GM21528 (cell line): ENCODE results near the gene SULF2.

ENCODE experiments used
- ATAC-seq: cut with Tn5 transposase; IDR thresholded peaks from one replicate; pipeline ENCODE4 v1.9.1; 2021; ENCODE audit warnings: mild to moderate bottlenecking, moderate library complexity; ENCODE audit not compliant: unreplicated experiment, low FRiP score

The SULF2 gene

GRCh38 chr20:47660983-47661700, 124.1 kb downstream of the SULF2 start:
- no peak for ATAC-seq

- ATAC-seq = no peak
Measured at GRCh38 chr20:47660602-47660905, 124.7 kb downstream of the SULF2 start.

GRCh38 chr20:47659904-47660601, 125.2 kb downstream of the SULF2 start:
- no peak for ATAC-seq

- ATAC-seq = no peak
Measured at GRCh38 chr20:47656318-47656717, 129.0 kb downstream of the SULF2 start.

- no peak for ATAC-seq
Measured at GRCh38 chr20:47655635-47656034, 129.6 kb downstream of the SULF2 start.

- ATAC-seq = no peak
Measured at GRCh38 chr20:47654370-47654769, 130.9 kb downstream of the SULF2 start.

GRCh38 chr20:47653869-47654268, 131.4 kb downstream of the SULF2 start:
- no peak for ATAC-seq

- no peak for ATAC-seq
Measured at GRCh38 chr20:47652794-47653193, 132.5 kb downstream of the SULF2 start.

- ATAC-seq = no peak
Measured at GRCh38 chr20:47652301-47652700, 133.0 kb downstream of the SULF2 start.

- no peak for ATAC-seq
Measured at GRCh38 chr20:47648943-47649342, 136.3 kb downstream of the SULF2 start.

GRCh38 chr20:47647994-47648393, 137.3 kb downstream of the SULF2 start:
- no peak for ATAC-seq

GRCh38 chr20:47645632-47646031, 139.6 kb downstream of the SULF2 start:
- no peak for ATAC-seq

GRCh38 chr20:47642624-47643023, 142.7 kb downstream of the SULF2 start:
- no peak for ATAC-seq

- no peak for ATAC-seq
Measured at GRCh38 chr20:47642118-47642517, 143.2 kb downstream of the SULF2 start.

- ATAC-seq = no peak
Measured at GRCh38 chr20:47638851-47639250, 146.4 kb downstream of the SULF2 start.

- no peak for ATAC-seq
Measured at GRCh38 chr20:47635256-47635655, 150.0 kb downstream of the SULF2 start.

GRCh38 chr20:47631078-47631477, 154.2 kb downstream of the SULF2 start:
- no peak for ATAC-seq

GRCh38 chr20:47629907-47630306, 155.4 kb downstream of the SULF2 start:
- ATAC-seq = no peak

- ATAC-seq = no peak
Measured at GRCh38 chr20:47627540-47627939, 157.7 kb downstream of the SULF2 start.

GRCh38 chr20:47623206-47623605, 162.1 kb downstream of the SULF2 start:
- no peak for ATAC-seq

GRCh38 chr20:47622118-47622665, 163.1 kb downstream of the SULF2 start:
- no peak for ATAC-seq
